GM23338 (cell line): ENCODE measurements around the gene SLC25A12.

ENCODE experiments used
- CREB1 ChIP-seq: fragments of 250-450 bp; sonication (Bioruptor Pico); IDR thresholded peaks from 2 replicates; pipeline ENCODE4 v1.5.0; 2020; ENCODE audit warnings: low read depth, mild to moderate bottlenecking, moderate library complexity
- EZH2 ChIP-seq: fragments of 200-600 bp; sonication (generic); IDR thresholded peaks from one replicate; pipeline ENCODE4 v1.8.0; 2017; ENCODE audit warnings: antibody characterized with exemption, mild to moderate bottlenecking, low read depth; ENCODE audit not compliant: unreplicated experiment
- EZH2phosphoT487 ChIP-seq: fragments of 200-600 bp; sonication (generic); IDR thresholded peaks from one replicate; pipeline ENCODE4 v1.8.1; 2018; ENCODE audit warnings: antibody characterized with exemption; ENCODE audit not compliant: unreplicated experiment
- JUNB ChIP-seq: IDR thresholded peaks from one replicate; pipeline ENCODE4 v1.6.1; 2016; ENCODE audit warnings: antibody characterized with exemption; ENCODE audit not compliant: unreplicated experiment
- POLR2AphosphoS5 ChIP-seq: IDR thresholded peaks from 2 replicates; pipeline ENCODE4 v1.6.1; 2016; ENCODE audit warnings: antibody characterized with exemption, low read depth
- REST ChIP-seq: IDR thresholded peaks from one replicate; pipeline ENCODE4 v1.6.1; 2018; ENCODE audit warnings: antibody characterized with exemption; ENCODE audit not compliant: unreplicated experiment
- ZNF114 ChIP-seq: fragments of 250-450 bp; sonication (Bioruptor Pico); IDR thresholded peaks from 2 replicates; pipeline ENCODE4 v1.5.0; 2020; ENCODE audit warnings: mild to moderate bottlenecking, moderate library complexity
- ZNF331 ChIP-seq: fragments of 250-450 bp; sonication (Bioruptor Pico); IDR thresholded peaks from 2 replicates; pipeline ENCODE4 v1.5.0; 2020; ENCODE audit warnings: low read depth, mild to moderate bottlenecking, moderate library complexity
- TF ChIP-seq, protein P1 (sequence below), 2 experiments: fragments of 200-600 bp in 1 of 2; sonication (generic) in 1 of 2; conservative IDR thresholded peaks; 2 replicates each; pipeline versions ENCODE4 v1.5.1 to v1.6.1; 2016 to 2017; ENCODE audit warnings: antibody characterized with exemption in 2 of 2, low read depth in 2 of 2, mild to moderate bottlenecking in 2 of 2, moderate library complexity in 1 of 2

GRCh38 chr2:171902840-171903420, 8.9 kb upstream of the SLC25A12 start:
- TF ChIP-seq, protein P1, sequence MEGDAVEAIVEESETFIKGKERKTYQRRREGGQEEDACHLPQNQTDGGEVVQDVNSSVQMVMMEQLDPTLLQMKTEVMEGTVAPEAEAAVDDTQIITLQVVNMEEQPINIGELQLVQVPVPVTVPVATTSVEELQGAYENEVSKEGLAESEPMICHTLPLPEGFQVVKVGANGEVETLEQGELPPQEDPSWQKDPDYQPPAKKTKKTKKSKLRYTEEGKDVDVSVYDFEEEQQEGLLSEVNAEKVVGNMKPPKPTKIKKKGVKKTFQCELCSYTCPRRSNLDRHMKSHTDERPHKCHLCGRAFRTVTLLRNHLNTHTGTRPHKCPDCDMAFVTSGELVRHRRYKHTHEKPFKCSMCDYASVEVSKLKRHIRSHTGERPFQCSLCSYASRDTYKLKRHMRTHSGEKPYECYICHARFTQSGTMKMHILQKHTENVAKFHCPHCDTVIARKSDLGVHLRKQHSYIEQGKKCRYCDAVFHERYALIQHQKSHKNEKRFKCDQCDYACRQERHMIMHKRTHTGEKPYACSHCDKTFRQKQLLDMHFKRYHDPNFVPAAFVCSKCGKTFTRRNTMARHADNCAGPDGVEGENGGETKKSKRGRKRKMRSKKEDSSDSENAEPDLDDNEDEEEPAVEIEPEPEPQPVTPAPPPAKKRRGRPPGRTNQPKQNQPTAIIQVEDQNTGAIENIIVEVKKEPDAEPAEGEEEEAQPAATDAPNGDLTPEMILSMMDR (conservative IDR thresholded peaks at IDR 0.05; ENCODE audit: low read depth in 2 of 2) = no peak
- TF ChIP-seq POLR2AphosphoS5 = no peak
- no peak for TF ChIP-seq REST
- TF ChIP-seq JUNB = no peak
- no peak for TF ChIP-seq EZH2
- TF ChIP-seq EZH2phosphoT487 = no peak
- no peak for TF ChIP-seq ZNF331 (CRISPR knock-in tag)
- TF ChIP-seq ZNF114 (CRISPR knock-in tag) = no peak
- TF ChIP-seq CREB1 (CRISPR knock-in tag) = no peak
